Measurements from ENCODE around the gene PDHX.
"Not testable (repeated sequence)": the region's sequence is repeated elsewhere in the genome, so short reads cannot be mapped to it uniquely, and the experiment has no call there.

Gene PDHX

GRCh38 chr11:34890812-34891211 lies 25.6 kb upstream of the PDHX start:
- Histone ChIP-seq H3K9me2 (replicated peaks; ENCODE audit: low read depth, low read length) (no peaks in the 10 kb centered on the region), H3F3A (ENCODE audit: low read depth) (no peaks in the 10 kb centered on the region), H3K4me3 (ENCODE audit: low read length, poor library complexity, severe bottlenecking) (no peak overlapping the region), H2AFZ (ENCODE audit: low read length) (no peak overlapping the region), H3K9me3 (ENCODE audit: insufficient read depth, low read depth, low read length) (no peaks in the 10 kb centered on the region), H3K4me2 (ENCODE audit: low read depth, low read length, poor library complexity, severe bottlenecking) (no peak overlapping the region), H3K79me2 (ENCODE audit: insufficient read depth, low read length) (no peaks in the 10 kb centered on the region), H3K36me3 (ENCODE audit: insufficient read depth, low read length) (peaks cover 5% of the 10 kb centered on the region; the same call in 1 of the 2 replicates), H3K27me3 (ENCODE audit: insufficient read depth, low read length, poor library complexity, severe bottlenecking) (no peaks in the 10 kb centered on the region), H3K4me1 (ENCODE audit: insufficient read depth, low read length, poor library complexity, severe bottlenecking) (no peaks in the 10 kb centered on the region), H3K9ac (ENCODE audit: low read depth, low read length, poor library complexity, severe bottlenecking) (no peak overlapping the region), H4K20me1 (ENCODE audit: insufficient read depth, low read length, poor library complexity, severe bottlenecking) (no peaks in the 10 kb centered on the region)
- no peak for TF ChIP-seq EZH2phosphoT487 (IDR thresholded peaks at IDR 0.05; ENCODE audit: borderline replicate concordance)
- TF ChIP-seq CTCF (conservative IDR thresholded peaks at IDR 0.05; ENCODE audit: low read length), result peak; percentile 75

GRCh38 chr11:34891611-34892010 lies 24.8 kb upstream of the PDHX start:
- TF ChIP-seq EZH2phosphoT487 (IDR thresholded peaks at IDR 0.05; ENCODE audit: borderline replicate concordance), result no peak
- H2AFZ ChIP-seq (ENCODE audit: low read length), result no peak overlapping the region
- no peaks in the 10 kb centered on the region for H3K27me3 ChIP-seq (ENCODE audit: insufficient read depth, low read length, poor library complexity, severe bottlenecking)
- H3K9me2 ChIP-seq (replicated peaks; ENCODE audit: low read depth, low read length), result no peaks in the 10 kb centered on the region
- H3F3A ChIP-seq (ENCODE audit: low read depth), result no peaks in the 10 kb centered on the region
- no peaks in the 10 kb centered on the region for H3K4me1 ChIP-seq (ENCODE audit: insufficient read depth, low read length, poor library complexity, severe bottlenecking)
- H3K4me2 ChIP-seq (ENCODE audit: low read depth, low read length, poor library complexity, severe bottlenecking), result no peak overlapping the region
- no peak overlapping the region for H3K4me3 ChIP-seq (ENCODE audit: low read length, poor library complexity, severe bottlenecking)
- H3K9me3 ChIP-seq (ENCODE audit: insufficient read depth, low read depth, low read length), result no peaks in the 10 kb centered on the region
- peaks cover under 1% of the 10 kb centered on the region; the same call in 1 of the 2 replicates for H3K36me3 ChIP-seq (ENCODE audit: insufficient read depth, low read length)
- no peak overlapping the region for H3K9ac ChIP-seq (ENCODE audit: low read depth, low read length, poor library complexity, severe bottlenecking)
- no peaks in the 10 kb centered on the region for H4K20me1 ChIP-seq (ENCODE audit: insufficient read depth, low read length, poor library complexity, severe bottlenecking)
- H3K79me2 ChIP-seq (ENCODE audit: insufficient read depth, low read length), result peaks cover 3% of the 10 kb centered on the region

- TF ChIP-seq CTCF (conservative IDR thresholded peaks at IDR 0.05; ENCODE audit: low read length) (no peak), EZH2phosphoT487 (IDR thresholded peaks at IDR 0.05; ENCODE audit: borderline replicate concordance) (no peak)
- Histone ChIP-seq H3K9me2 (replicated peaks; ENCODE audit: low read depth, low read length) (no peaks in the 10 kb centered on the region), H4K20me1 (ENCODE audit: insufficient read depth, low read length, poor library complexity, severe bottlenecking) (no peaks in the 10 kb centered on the region), H3F3A (ENCODE audit: low read depth) (no peaks in the 10 kb centered on the region), H3K9me3 (ENCODE audit: insufficient read depth, low read depth, low read length) (no peaks in the 10 kb centered on the region), H2AFZ (ENCODE audit: low read length) (no peak overlapping the region), H3K9ac (ENCODE audit: low read depth, low read length, poor library complexity, severe bottlenecking) (no peak overlapping the region), H3K4me3 (ENCODE audit: low read length, poor library complexity, severe bottlenecking) (no peak overlapping the region), H3K4me2 (ENCODE audit: low read depth, low read length, poor library complexity, severe bottlenecking) (no peak overlapping the region), H3K79me2 (ENCODE audit: insufficient read depth, low read length) (peaks cover 5% of the 10 kb centered on the region), H3K27me3 (ENCODE audit: insufficient read depth, low read length, poor library complexity, severe bottlenecking) (no peaks in the 10 kb centered on the region), H3K36me3 (ENCODE audit: insufficient read depth, low read length) (no peaks in the 10 kb centered on the region; the same call in 1 of the 2 replicates), H3K4me1 (ENCODE audit: insufficient read depth, low read length, poor library complexity, severe bottlenecking) (no peaks in the 10 kb centered on the region)
These were observed 23.0 kb upstream of the PDHX start for GRCh38 chr11:34893416-34893815.

- H3K4me1 ChIP-seq (ENCODE audit: insufficient read depth, low read length, poor library complexity, severe bottlenecking); H3F3A ChIP-seq (ENCODE audit: low read depth); H4K20me1 ChIP-seq (ENCODE audit: insufficient read depth, low read length, poor library complexity, severe bottlenecking); H3K4me3 ChIP-seq (ENCODE audit: low read length, poor library complexity, severe bottlenecking); H3K9me2 ChIP-seq (replicated peaks; ENCODE audit: low read depth, low read length); H2AFZ ChIP-seq (ENCODE audit: low read length); H3K36me3 ChIP-seq (ENCODE audit: insufficient read depth, low read length); H3K4me2 ChIP-seq (ENCODE audit: low read depth, low read length, poor library complexity, severe bottlenecking); H3K9ac ChIP-seq (ENCODE audit: low read depth, low read length, poor library complexity, severe bottlenecking); H3K27me3 ChIP-seq (ENCODE audit: insufficient read depth, low read length, poor library complexity, severe bottlenecking): not testable (repeated sequence)
- peaks cover 13% of the 10 kb centered on the region; the same call in 1 of the 2 replicates for H3K9me3 ChIP-seq (ENCODE audit: insufficient read depth, low read depth, low read length)
- H3K79me2 ChIP-seq (ENCODE audit: insufficient read depth, low read length), result peaks cover 17% of the 10 kb centered on the region
These were observed 20.2 kb upstream of the PDHX start for GRCh38 chr11:34896191-34896590.

Data from Loucy (cell line).